Activated CD4-positive, alpha-beta T cell treated with anti-CD3 and anti-CD28 coated beads, Interleukin-2, Interleukin-4, amounts not matched to agents 100 ng/mL and 50 ng/mL, durations not matched to agents 16 hours and 8 hours (primary cell): ENCODE data around the gene MICA.
"Not testable (repeated sequence)": the region's sequence is repeated elsewhere in the genome, so short reads cannot be mapped to it uniquely, and the experiment has no call there.

Experiments used
- DNase-seq: peaks from one replicate; pipeline ENCODE4 v3.0.0-alpha.2; 2020; ENCODE audit warnings: low spot score

The MICA gene

GRCh38 chr6:31414148-31414770 is 10.9 kb downstream of the MICA start:
- not testable (repeated sequence) for DNase-seq

- DNase-seq = no peak
Observed at GRCh38 chr6:31414771-31415265, 11.4 kb downstream of the MICA start.

GRCh38 chr6:31416394-31417014 is 13.1 kb downstream of the MICA start:
- no peak for DNase-seq

- no peak for DNase-seq
Observed at GRCh38 chr6:31418251-31418650, 14.9 kb downstream of the MICA start.

- DNase-seq = no peak
Observed at GRCh38 chr6:31419842-31420241, 16.4 kb downstream of the MICA start.

- no peak for DNase-seq
Observed at GRCh38 chr6:31420546-31420945, 17.2 kb downstream of the MICA start.

GRCh38 chr6:31422587-31422986 is 19.2 kb downstream of the MICA start:
- no peak for DNase-seq

GRCh38 chr6:31423550-31423949 is 20.2 kb downstream of the MICA start:
- DNase-seq = no peak

- DNase-seq = no peak
Observed at GRCh38 chr6:31426395-31427354, 23.3 kb downstream of the MICA start.

- no peak for DNase-seq
Observed at GRCh38 chr6:31430449-31430848, 27.1 kb downstream of the MICA start.

- DNase-seq = not testable (repeated sequence)
Observed at GRCh38 chr6:31435051-31435450, 31.7 kb downstream of the MICA start.

GRCh38 chr6:31438222-31438621 is 34.8 kb downstream of the MICA start:
- no peak for DNase-seq

GRCh38 chr6:31438677-31439076 is 35.3 kb downstream of the MICA start:
- no peak for DNase-seq

- DNase-seq = peak; percentile 80
Observed at GRCh38 chr6:31441365-31442267, 38.2 kb downstream of the MICA start.

GRCh38 chr6:31446481-31446880 is 43.1 kb downstream of the MICA start:
- no peak for DNase-seq

GRCh38 chr6:31446999-31447789 is 43.8 kb downstream of the MICA start:
- DNase-seq = not testable (repeated sequence)

- DNase-seq = no peak
Observed at GRCh38 chr6:31450751-31451150, 47.4 kb downstream of the MICA start.

GRCh38 chr6:31452859-31453258 is 49.5 kb downstream of the MICA start:
- no peak for DNase-seq

GRCh38 chr6:31453259-31453658 is 49.9 kb downstream of the MICA start:
- DNase-seq = no peak

- not testable (repeated sequence) for DNase-seq
Observed at GRCh38 chr6:31459864-31460263, 56.5 kb downstream of the MICA start.
